GM13977 (cell line): ENCODE data around the gene FOXO3B.
"Not testable (repeated sequence)": the region's sequence is repeated elsewhere in the genome, so short reads cannot be mapped to it uniquely, and the experiment has no call there.

Source experiments
- DNase-seq: peaks from one replicate; pipeline ENCODE4 v3.0.0; 2012; ENCODE audit warnings: low spot score
- in situ Hi-C: fragments of 300-500 bp; cut with MboI; formaldehyde crosslinking; loops from one replicate; pipeline ENCODE4 v1.12.0; 2022; ENCODE audit warnings: low sequenced_read_pairs, low pct_unique_long_range_greater_than_20kb, mixed read lengths, inconsistent platforms; ENCODE audit not compliant: unreplicated experiment

FOXO3B gene

DNA sequence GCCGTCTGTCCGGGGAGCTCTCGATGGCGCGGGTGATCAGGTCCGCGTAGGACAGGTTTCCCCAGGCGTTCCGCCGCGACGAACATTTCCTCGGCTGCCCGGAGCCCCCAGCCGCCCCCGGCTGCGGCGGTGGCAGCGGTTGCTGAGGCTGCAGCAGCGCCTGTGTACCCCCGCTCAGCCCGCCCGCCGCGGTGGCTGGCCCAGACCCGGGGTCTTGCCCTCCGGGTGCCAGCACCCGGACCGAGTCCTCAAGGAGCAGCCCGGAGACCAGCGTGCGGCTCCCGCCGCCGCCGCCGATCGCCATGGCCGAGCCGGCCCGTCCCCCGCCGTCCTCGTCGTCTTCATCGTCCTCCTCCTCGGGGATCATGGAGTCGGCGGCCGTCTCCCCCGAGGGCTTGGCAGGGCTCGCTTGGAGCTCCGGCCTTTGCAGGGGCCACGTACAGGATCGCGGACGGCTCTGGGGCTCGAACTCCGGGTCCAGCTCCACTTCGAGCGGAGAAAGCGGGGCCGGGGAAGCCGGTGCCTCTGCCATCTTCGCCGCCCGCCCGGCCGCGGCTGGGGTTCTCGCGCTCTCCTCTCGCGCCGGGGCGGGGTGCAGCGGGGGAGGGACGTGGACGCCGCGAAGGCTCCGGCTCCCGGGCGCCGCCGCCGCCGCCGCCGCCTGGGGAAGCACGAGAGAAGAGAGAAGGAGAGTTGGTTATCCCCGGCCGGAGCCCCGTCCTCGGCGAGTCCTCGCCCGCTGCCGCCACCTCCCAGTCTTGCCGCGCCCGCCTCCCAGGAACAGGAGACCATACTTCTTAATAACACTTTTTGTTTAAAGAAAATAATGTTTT is 9.5 kb downstream of the FOXO3B start:
- DNase-seq, in situ Hi-C loops: not testable (repeated sequence)

DNA sequence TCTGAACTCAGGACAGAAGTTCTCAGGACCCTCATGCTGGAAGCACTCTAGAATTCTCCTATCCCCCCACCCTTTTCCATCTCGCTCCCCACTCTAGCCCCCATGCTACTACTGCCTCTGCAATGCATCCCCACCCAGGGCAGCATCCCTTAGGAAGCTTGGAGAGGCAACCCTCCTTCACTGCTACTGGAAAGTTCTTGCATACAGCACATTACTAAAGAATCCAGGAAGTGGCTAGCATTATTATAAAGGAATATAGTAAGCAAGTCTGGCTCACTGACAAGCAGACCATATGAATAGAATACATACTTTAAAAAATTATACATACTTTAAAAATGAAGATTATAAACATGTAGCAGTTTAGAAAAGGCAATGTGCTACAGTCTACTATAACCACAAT is 13.5 kb downstream of the FOXO3B start:
- DNase-seq, in situ Hi-C loops: not testable (repeated sequence)

- not testable (repeated sequence) for DNase-seq
Observed at GRCh38 chr17:18667535-18667934, 14.6 kb downstream of the FOXO3B start.

GRCh38 chr17:18666326-18666725 is 15.8 kb downstream of the FOXO3B start:
- in situ Hi-C loops, DNase-seq: not testable (repeated sequence)

More at GRCh38 chr17:18667535-18667934, 14.6 kb downstream of the FOXO3B start:
- in situ Hi-C loops = not testable (repeated sequence)

GRCh38 chr17:18661924-18662624 is 20.0 kb downstream of the FOXO3B start:
- in situ Hi-C loops = not testable (repeated sequence)

DNA sequence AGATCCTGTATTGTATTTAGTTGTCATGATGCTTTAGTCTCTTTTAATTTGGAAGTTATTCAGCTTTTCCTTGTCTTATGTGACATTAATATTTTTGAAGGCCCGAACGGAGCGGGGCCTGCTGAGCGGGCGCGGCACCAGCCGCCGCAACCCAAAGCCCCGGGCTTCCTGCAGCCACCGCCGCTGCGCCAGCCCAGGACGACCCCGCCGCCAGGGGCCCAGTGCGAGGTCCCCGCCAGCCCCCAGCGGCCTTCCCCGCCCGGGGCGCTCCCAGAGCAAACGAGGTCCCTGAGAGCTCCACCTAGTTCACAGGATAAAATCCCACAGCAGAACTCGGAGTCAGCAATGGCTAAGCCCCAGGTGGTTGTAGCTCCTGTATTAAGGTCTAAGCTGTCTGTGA is 32.0 kb downstream of the FOXO3B start:
- in situ Hi-C loops = not testable (repeated sequence)

More at GRCh38 chr17:18661924-18662624, 20.0 kb downstream of the FOXO3B start:
- DNase-seq = not testable (repeated sequence)

DNA sequence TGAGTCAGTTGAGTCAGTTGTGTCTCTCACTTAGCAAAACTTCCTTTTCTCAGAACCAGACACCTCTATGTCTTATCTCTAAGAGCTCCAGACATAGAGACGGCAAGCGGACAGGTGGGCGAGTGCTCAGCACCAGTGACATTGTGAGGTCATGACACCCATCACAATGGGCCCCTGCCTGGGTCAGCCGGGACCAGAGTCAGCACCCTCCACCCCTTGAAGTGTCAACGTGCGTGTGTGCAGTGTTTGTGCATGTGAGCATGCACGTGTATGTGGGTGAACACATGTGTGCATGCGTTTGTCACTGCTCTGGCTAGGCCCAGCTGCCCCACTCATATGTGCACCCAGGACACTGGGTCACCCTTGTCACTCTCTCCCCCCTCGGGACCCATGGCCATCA is 37.8 kb downstream of the FOXO3B start, which contains the start of gene TBC1D28:
TBC1D28 (minus strand) TSS at position 101 of the 400 bp plus-strand sequence. CDS start 3,039 bp downstream, outside the sequence.
- DNase-seq, in situ Hi-C loops: not testable (repeated sequence)

More for the DNA sequence above, 32.0 kb downstream of the FOXO3B start:
- DNase-seq = not testable (repeated sequence)

GRCh38 chr17:18643124-18643523 is 39.0 kb downstream of the FOXO3B start:
- DNase-seq, in situ Hi-C loops: not testable (repeated sequence)

- in situ Hi-C loops, DNase-seq: not testable (repeated sequence)
Observed at GRCh38 chr17:18638357-18638756, 43.8 kb downstream of the FOXO3B start.

DNA sequence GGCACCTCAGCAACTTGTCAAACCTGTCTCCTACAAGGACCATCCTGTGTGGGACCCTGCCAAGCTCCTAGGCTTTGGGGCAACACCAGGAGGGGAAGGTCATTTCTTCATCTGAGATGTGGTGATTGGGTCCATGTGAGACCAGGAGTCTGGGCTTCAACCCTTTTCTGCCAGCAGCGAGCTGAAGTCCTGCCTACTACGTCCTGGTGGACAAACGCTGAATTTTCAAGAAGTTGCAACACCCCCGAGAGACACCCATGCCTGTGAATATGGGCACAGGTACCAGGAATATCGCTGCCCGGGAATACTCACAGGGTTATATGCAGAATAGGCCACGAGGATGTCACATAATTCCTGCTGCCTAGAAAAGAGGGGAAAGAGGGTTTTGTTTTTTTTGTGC is 45.9 kb downstream of the FOXO3B start:
- DNase-seq, in situ Hi-C loops: not testable (repeated sequence)

GRCh38 chr17:18635773-18636172 is 46.3 kb downstream of the FOXO3B start:
- DNase-seq, in situ Hi-C loops: not testable (repeated sequence)

- in situ Hi-C loops = not testable (repeated sequence)
Observed at GRCh38 chr17:18634550-18635263, 47.4 kb downstream of the FOXO3B start.

More at GRCh38 chr17:18634550-18635263, 47.4 kb downstream of the FOXO3B start:
- DNase-seq = not testable (repeated sequence)
